Measurements from ENCODE around the gene FRMD4A.

Gene FRMD4A

GRCh38 chr10:14001298-14002040 lies 329.3 kb downstream of the FRMD4A start:
- H3K36me3 ChIP-seq, result no peaks in the 10 kb centered on the region
- TF ChIP-seq CTCF (IDR thresholded peaks at IDR 0.05), result no peak
- no peaks in the 10 kb centered on the region for H3K4me1 ChIP-seq (ENCODE audit: control insufficient read depth in 1 of 2, insufficient read depth in 1 of 2, low read depth in 1 of 2, low read length in 1 of 2)
- peaks cover 13% of the 10 kb centered on the region for H3K27me3 ChIP-seq
- no peaks in the 10 kb centered on the region for H3K9me3 ChIP-seq
- no peak overlapping the region for H3K27ac ChIP-seq
- no peak overlapping the region for H3K4me3 ChIP-seq (ENCODE audit: low read depth in 1 of 2, low read length in 1 of 2)

- Histone ChIP-seq H3K27me3 (peaks cover 8% of the 10 kb centered on the region), H3K27ac (no peak overlapping the region), H3K36me3 (no peaks in the 10 kb centered on the region), H3K4me3 (ENCODE audit: low read depth in 1 of 2, low read length in 1 of 2) (no peak overlapping the region), H3K9me3 (no peaks in the 10 kb centered on the region), H3K4me1 (ENCODE audit: control insufficient read depth in 1 of 2, insufficient read depth in 1 of 2, low read depth in 1 of 2, low read length in 1 of 2) (no peaks in the 10 kb centered on the region)
- no peak for TF ChIP-seq CTCF (IDR thresholded peaks at IDR 0.05)
These were observed 332.4 kb downstream of the FRMD4A start for GRCh38 chr10:13998163-13998835.

GRCh38 chr10:13997650-13998049 lies 333.1 kb downstream of the FRMD4A start:
- H3K36me3 ChIP-seq, result no peaks in the 10 kb centered on the region
- peaks cover 8% of the 10 kb centered on the region for H3K27me3 ChIP-seq
- no peak overlapping the region for H3K4me3 ChIP-seq (ENCODE audit: low read depth in 1 of 2, low read length in 1 of 2)
- H3K27ac ChIP-seq, result no peak overlapping the region
- no peaks in the 10 kb centered on the region for H3K4me1 ChIP-seq (ENCODE audit: control insufficient read depth in 1 of 2, insufficient read depth in 1 of 2, low read depth in 1 of 2, low read length in 1 of 2)
- no peak for TF ChIP-seq CTCF (IDR thresholded peaks at IDR 0.05)
- H3K9me3 ChIP-seq, result no peaks in the 10 kb centered on the region

GRCh38 chr10:13994932-13995331 lies 335.8 kb downstream of the FRMD4A start:
- Histone ChIP-seq H3K27ac (no peak overlapping the region), H3K9me3 (no peaks in the 10 kb centered on the region), H3K4me1 (ENCODE audit: control insufficient read depth in 1 of 2, insufficient read depth in 1 of 2, low read depth in 1 of 2, low read length in 1 of 2) (no peaks in the 10 kb centered on the region), H3K27me3 (no peaks in the 10 kb centered on the region), H3K36me3 (no peaks in the 10 kb centered on the region), H3K4me3 (ENCODE audit: low read depth in 1 of 2, low read length in 1 of 2) (no peak overlapping the region)
- TF ChIP-seq CTCF (IDR thresholded peaks at IDR 0.05), result no peak

- H3K4me1 ChIP-seq (ENCODE audit: control insufficient read depth in 1 of 2, insufficient read depth in 1 of 2, low read depth in 1 of 2, low read length in 1 of 2), result no peaks in the 10 kb centered on the region
- no peaks in the 10 kb centered on the region for H3K9me3 ChIP-seq
- H3K36me3 ChIP-seq, result no peaks in the 10 kb centered on the region
- H3K4me3 ChIP-seq (ENCODE audit: low read depth in 1 of 2, low read length in 1 of 2), result no peak overlapping the region
- no peak overlapping the region for H3K27ac ChIP-seq
- no peak for TF ChIP-seq CTCF (IDR thresholded peaks at IDR 0.05)
- H3K27me3 ChIP-seq, result no peaks in the 10 kb centered on the region
These were observed 337.0 kb downstream of the FRMD4A start for GRCh38 chr10:13993673-13994089.
